GM18907 (cell line): Measurements from ENCODE around the gene CLDN16.

Experiments used
- ATAC-seq: cut with Tn5 transposase; IDR thresholded peaks from one replicate; pipeline ENCODE4 v1.9.1; 2021; ENCODE audit warnings: mild to moderate bottlenecking, moderate library complexity; ENCODE audit not compliant: unreplicated experiment

CLDN16 gene

DNA sequence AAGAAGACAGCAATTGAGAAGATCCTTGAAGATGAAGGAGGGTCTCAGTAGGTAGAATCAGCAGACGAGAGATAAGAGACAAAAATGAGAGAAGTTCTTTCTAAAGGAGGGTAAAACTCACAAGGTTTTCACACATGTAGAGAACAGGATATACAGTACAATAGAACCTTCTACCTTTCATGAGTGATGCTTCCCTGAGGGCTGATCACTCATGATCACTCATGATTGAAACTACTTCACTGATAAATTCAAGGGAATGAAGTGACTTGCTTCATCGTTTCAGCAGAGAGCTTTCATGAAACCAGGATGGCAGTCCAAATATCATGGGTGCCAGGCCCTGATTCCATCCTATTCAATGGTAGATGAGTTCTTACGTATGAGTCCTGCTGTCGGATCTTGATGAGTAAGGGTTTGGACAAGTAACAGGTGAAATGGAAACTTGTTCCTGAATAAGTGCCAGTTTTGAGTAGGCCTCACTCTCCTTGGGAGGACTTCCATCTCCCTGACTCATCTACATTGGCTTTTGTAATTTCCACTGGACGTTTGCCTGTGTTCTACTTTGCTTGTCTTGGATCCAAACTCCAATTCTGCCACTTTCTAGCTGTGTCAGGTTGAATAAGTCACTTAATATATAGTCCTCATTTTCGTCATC, 9.6 kb upstream of the CLDN16 start:
- no peak for ATAC-seq

GRCh38 chr3:190380184-190380583, 7.8 kb upstream of the CLDN16 start:
- no peak for ATAC-seq

GRCh38 chr3:190381441-190381840, 6.5 kb upstream of the CLDN16 start:
- no peak for ATAC-seq

DNA sequence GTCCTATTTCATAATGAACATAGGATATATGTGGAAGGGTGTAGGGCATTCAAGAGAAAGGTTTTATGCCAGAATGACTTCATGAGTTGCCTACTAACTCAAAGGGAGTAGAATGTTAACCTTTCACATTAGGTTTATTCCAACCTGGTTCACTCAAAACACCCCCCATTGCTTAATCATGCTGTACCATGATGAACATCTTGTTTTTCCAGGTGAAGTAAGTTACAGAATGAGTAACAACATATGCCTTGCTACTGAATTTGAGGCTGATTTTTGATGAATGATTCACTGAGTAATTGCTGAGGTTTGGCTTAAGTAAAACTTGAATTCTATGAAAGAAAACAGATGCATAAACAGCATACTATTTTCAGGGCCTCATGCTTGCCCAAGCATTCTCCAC, 5.9 kb upstream of the CLDN16 start:
- ATAC-seq, result peak; percentile 53

GRCh38 chr3:190384309-190384756, 3.6 kb upstream of the CLDN16 start:
- peak; percentile 92 for ATAC-seq

GRCh38 chr3:190385731-190386688, 2.0 kb upstream of the CLDN16 start:
- ATAC-seq, result no peak

DNA sequence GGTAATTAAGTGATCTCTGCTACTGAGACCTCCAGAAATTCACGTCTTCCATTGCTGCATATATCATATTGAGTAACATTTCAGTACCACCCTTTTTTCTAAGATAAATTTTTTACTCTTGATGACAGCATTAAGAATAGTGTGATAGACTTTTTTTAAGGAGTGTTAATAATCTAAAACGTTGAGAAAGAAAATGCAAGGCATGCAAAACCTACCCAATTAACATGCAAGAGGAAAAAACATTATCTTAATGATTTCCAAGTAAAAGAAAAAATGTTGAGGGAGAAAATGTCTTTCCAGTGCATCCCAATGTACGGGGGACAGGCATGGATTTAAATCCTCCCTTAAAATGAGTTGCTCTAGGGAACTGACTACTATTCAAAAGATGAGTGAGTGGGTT, 740 bp downstream of the CLDN16 start:
- no peak for ATAC-seq

DNA sequence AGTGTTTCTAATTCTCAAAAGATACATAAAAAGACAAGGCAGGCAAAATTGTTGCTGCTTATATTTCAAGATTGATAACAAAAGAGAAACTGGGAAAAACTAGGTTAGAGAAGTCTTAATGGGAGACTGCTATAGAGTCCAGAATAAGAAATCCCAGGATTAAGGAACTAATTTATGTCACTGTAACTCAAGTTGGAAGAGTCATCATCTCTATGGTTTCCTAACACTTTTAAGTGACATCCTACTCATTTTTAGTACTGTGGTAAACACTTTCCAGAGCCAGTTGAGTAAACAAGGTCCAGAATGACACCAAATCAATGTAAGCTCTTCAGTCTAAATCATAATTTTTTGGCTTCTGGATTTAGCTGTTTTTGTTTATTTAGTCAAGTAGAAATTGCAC, 8.0 kb downstream of the CLDN16 start:
- ATAC-seq, result no peak

- no peak for ATAC-seq
Observed at GRCh38 chr3:190397889-190398288, 9.9 kb downstream of the CLDN16 start.

DNA sequence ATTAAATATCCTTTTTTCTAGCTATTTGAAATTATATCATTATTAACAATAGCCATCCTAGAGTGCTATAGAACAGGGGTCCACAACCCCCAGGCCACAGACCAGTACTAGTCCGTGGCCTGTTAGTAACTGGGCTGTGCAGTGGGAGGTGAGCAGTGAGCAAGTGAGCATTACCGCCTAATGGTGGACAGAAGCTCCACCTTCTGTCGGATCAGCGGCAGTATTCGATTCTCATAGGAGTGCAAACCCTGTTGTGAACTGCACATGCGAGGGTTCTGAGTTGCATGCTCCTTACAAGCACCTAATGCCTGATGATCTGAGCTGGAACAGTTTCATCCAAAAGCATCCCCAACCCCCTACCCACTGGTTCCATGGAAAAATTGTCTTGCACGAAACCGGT, 11.7 kb downstream of the CLDN16 start:
- ATAC-seq, result no peak

- no peak for ATAC-seq
Observed at GRCh38 chr3:190401963-190402362, 14.0 kb downstream of the CLDN16 start.

DNA sequence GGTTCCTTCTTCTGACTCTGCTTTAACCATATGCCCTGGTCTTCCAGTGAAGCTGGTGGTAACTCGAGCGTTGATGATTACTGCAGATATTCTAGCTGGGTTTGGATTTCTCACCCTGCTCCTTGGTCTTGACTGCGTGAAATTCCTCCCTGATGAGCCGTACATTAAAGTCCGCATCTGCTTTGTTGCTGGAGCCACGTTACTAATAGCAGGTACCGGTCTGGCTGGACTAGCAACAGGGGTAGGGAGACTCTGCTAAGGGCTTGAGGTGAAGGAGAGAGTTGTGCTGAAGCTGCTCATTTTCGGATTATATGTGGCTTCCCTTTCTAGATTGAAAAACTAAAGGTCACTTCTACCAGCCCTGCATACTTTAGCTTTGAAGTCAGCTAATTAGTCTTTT, 16.8 kb downstream of the CLDN16 start:
- ATAC-seq, result no peak

DNA sequence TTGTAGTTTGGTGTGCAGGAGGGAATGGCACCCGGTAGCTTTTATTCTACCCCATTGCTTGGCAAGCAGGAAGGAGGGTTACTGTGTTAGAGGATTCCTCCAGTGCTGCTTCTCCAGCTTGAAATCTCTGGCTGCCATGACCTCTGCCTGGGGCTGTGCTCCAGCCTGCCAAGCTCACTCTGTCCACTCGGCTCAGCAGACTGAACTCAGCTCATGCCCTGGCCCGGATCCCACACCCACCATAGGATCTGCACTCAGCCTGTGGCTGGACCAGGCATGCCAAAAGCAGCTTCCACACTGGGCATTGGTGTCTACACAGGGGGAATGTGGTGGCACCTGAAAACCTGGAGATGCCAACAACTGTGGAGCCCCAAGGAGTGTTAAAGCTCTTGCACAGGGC, 26.3 kb downstream of the CLDN16 start:
- ATAC-seq, result no peak

DNA sequence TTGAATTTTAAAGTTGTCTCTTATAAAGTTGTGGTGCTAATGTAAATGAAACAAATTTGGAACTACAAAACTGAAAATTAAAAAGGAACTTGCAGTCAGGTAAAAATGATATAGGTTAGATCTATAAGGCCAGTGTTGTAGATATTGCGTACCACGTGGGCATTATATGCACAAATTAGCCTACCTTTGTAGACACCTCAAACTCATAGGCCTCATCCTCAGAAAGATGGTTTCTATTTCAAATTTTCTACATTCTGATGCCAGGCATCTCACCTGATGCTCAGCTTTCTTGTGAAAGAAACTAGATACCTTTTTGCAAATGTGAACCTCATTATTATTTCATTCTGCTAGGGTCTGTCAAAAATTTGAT, 36.1 kb downstream of the CLDN16 start:
- ATAC-seq, result peak; percentile 3

- ATAC-seq, result peak; percentile 72
Observed at GRCh38 chr3:190424478-190425439, 36.8 kb downstream of the CLDN16 start.

GRCh38 chr3:190425833-190426232, 37.9 kb downstream of the CLDN16 start:
- no peak for ATAC-seq

- ATAC-seq, result no peak
Observed at GRCh38 chr3:190426806-190427507, 39.0 kb downstream of the CLDN16 start.

DNA sequence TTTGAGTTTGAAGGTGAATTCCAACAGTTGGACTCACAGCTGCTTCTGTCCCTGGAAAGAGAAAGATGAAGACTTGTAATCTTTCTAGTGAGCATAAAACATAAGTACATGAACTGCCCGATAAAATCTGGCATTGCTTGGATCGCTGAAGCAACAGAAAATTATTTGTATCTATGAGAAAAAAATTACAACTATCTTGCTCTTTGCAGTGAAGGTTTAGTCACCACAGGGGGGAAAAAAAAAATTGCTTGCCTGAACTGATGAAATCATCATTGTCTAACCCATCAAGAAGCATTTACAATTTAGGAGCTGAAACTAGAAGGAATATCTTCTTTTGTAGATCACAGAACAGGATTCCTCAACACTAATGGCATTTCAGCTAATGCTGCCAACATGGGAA, 41.7 kb downstream of the CLDN16 start:
- ATAC-seq, result no peak

GRCh38 chr3:190430906-190431305, 42.9 kb downstream of the CLDN16 start:
- ATAC-seq, result no peak

- no peak for ATAC-seq
Observed at GRCh38 chr3:190432216-190432615, 44.3 kb downstream of the CLDN16 start.
